Urothelium cell line (cell line): ENCODE measurements around the gene SEC63.
"Not testable (repeated sequence)": the region's sequence is repeated elsewhere in the genome, so short reads cannot be mapped to it uniquely, and the experiment has no call there.

Source experiments
- DNase-seq: peaks from one replicate; pipeline ENCODE4 v3.0.0; 2011; ENCODE audit warnings: low spot score, mixed read lengths
- FAIRE-seq: peaks from 2 replicates; lab custom pipeline; 2011; peaks lifted over from hg19 to GRCh38; lab: Jason Lieb, UNC

The SEC63 gene

GRCh38 chr6:107973594-107973993, 15.6 kb upstream of the SEC63 start:
- no peak for FAIRE-seq
- no peak for DNase-seq

DNA sequence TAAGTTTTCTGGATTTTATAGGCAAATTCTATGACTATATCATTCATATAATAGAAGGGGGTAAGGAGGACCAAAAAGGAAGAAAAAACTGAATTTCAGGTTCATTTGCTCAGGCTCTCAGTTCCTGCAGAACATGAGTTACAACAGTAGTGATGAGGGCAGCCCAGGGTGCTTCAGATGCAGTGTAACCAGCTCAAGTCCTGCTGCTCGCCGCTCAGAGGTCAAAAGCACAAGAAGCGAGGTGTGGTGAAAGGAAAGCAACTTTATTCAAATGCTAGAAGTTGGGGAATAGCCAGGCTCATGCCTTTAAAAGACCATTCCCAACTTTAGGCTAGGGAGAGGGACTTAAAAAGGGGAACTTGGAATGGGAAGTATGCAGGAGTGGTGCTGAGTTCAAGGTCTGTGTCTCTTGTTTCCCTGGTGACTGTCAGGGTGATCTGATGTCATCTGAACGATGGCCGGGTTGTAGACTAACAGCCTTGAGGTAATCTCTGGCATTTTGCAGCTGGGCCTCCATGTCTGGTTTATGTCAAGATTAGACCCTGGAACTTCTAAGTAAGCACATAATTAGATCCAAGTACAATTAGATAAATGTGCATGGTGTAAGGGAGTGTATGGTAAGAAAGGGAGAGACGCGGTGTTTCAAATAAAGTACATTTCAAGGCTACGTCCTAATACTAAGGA, 14.5 kb upstream of the SEC63 start:
- DNase-seq: no peak
- FAIRE-seq: no peak

DNA sequence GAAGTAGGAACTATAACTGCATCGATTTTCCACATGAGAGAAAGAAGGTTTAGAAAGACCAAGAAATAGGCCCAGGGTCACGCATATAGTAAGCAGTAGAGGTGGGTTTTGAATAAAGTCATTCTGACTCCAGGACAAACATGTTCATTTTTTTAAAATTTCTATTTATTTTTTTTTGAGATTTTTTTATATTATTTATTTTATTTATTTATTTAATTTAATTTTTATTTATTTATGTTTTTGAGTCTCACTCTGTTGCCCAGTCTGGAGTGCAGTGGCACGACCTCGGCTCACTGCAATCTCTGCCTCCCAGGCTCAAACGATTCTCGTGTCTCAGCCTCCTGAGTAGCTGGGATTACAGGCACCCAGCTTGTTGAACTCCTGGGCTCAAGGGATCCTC, 13.2 kb upstream of the SEC63 start:
- FAIRE-seq (no peak), DNase-seq (no peak)

GRCh38 chr6:107970255-107970654, 12.2 kb upstream of the SEC63 start:
- DNase-seq (no peak), FAIRE-seq (no peak)

GRCh38 chr6:107968081-107968480, 10.1 kb upstream of the SEC63 start:
- DNase-seq: no peak
- no peak for FAIRE-seq

DNA sequence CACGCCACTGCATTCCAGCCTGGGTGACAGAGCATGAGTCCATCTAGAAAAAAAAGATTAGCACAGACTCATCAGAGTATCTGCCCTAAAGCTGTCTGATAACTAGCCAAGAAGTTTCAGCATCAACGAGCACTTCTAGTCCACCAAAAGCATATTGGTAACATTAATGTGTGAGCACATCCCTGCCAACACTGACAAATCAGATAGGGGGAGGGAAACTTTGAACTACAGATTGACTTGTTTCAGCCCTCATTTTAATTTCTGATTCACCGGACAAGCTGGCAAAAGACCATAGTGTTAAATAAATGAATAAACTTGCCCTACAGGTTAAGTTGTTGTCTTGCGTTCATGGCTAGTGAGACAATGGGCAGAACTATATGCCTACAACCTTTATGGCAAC, 7.7 kb upstream of the SEC63 start:
- DNase-seq (no peak), FAIRE-seq (no peak)

DNA sequence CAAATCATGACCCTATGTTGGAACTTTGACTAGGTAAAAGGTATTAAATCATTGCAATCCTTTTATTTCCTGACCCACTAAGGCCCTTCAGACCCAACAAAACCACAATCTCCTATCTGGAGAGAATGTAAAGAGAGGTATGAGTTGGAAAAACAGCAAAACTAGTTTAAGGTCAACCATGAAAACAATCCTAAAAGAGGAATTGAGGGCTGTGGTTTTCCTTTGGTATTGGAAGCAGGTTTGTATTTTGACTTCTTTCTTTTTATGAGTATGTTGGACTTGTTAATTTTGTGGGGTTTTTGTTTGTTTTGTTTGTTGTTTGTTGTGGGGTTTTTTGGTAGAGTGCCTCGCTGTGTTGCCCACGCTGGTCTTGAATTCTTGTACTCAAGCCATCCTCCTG, 4.7 kb upstream of the SEC63 start:
- DNase-seq (no peak), FAIRE-seq (no peak)

- FAIRE-seq (no peak), DNase-seq (no peak)
These were observed 1.4 kb upstream of the SEC63 start for GRCh38 chr6:107959392-107959791.

- not testable (repeated sequence) for DNase-seq, FAIRE-seq
These were observed 818 bp upstream of the SEC63 start for GRCh38 chr6:107958689-107959362.

GRCh38 chr6:107957308-107957908, 600 bp downstream of the SEC63 start:
- FAIRE-seq: no peak

DNA sequence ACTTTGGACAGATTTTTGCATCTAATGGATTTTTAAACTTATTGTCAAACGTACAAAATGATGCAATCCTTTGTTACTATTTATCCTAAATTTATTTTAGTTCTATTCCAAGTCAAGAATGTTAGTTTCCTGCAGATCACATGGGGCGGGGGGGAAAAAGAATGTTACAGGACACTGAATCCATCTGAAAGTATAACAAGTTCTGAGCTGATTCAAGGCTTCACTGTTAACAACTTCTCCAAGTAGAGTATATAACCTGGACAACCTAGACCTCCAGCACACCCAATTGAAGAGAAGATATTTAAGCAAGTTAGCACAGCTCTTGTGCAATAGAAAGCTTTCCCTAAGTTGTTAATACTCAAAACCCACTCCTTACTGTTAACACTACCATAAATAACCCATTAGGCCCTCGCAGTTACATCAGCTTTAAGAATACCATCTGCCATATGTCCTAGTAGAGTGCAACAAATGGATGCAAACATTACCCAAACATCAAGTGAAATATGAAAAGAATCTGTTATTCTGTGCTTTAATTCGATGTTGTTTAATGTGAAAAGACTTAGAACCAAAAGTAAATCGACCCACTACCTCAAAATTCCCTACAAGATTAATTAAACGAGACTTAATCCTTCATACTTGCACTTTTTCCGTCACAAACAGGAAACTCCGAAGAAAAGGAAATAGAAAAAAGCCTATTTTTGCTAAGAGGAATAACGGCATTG, 1.3 kb downstream of the SEC63 start:
- FAIRE-seq (no peak), DNase-seq (no peak)

More at GRCh38 chr6:107957308-107957908, 600 bp downstream of the SEC63 start:
- peak; percentile 16 for DNase-seq

DNA sequence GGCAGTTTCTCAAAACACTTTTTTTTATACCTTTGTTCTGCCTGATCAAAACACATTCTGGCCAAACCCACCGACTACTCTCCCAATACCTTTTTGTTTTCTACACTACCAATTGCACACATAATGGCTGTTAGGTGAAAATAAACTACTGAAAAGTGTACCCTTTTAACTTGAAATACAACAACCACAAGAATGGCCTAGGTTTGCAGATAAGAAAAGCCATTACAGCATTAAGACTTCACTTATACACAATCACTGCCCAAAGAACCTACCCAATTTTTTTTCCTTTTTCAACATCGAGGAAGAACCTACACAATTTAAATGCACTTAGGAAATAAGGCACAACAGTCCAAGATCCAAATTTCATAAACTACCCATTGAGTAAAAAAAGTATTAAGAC, 1.8 kb downstream of the SEC63 start:
- DNase-seq: no peak
- no peak for FAIRE-seq

GRCh38 chr6:107953858-107954414, 4.1 kb downstream of the SEC63 start:
- not testable (repeated sequence) for FAIRE-seq, DNase-seq

GRCh38 chr6:107943626-107944439, 14.2 kb downstream of the SEC63 start:
- DNase-seq (no peak), FAIRE-seq (no peak)

DNA sequence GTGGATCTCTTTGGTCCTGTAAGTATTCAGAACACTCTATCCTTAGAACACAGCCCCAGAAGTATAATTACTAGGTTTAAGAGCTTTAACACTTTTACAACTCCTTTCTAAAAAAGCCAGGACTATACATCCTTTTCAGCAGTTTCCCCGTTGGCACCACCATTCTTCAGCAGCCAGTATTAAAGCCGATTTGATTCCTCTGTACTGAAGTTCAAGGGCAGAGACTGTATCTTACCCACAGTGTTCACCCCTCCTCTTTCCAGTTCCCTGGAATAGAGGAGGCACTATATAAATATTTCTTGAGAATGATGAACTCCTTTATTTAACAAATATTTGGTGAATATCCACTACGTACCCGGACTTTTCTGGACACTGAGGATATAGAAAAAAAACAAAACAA, 15.9 kb downstream of the SEC63 start:
- FAIRE-seq (no peak), DNase-seq (no peak)

- FAIRE-seq (no peak), DNase-seq (no peak)
These were observed 16.4 kb downstream of the SEC63 start for GRCh38 chr6:107941627-107942026.

- FAIRE-seq (no peak), DNase-seq (no peak)
These were observed 16.8 kb downstream of the SEC63 start for GRCh38 chr6:107941199-107941598.

DNA sequence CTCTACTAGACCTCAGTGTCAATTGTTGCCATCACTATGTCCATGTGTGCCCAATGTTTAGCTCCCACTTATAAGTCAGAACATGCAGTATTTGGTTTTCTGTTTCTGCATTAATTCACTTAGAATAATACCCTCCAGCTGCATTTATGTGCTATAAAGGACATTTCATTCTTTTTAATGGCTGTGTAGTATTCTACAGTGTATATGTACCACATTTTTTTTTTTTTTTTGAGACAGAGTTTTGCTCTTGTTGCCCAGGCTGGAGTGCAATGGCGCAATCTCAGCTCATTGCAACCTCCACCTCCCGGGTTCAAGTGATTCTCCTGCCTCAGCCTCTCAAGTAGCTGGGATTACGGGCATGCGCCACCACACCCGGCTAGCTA, 21.1 kb downstream of the SEC63 start:
- DNase-seq, FAIRE-seq: not testable (repeated sequence)

DNA sequence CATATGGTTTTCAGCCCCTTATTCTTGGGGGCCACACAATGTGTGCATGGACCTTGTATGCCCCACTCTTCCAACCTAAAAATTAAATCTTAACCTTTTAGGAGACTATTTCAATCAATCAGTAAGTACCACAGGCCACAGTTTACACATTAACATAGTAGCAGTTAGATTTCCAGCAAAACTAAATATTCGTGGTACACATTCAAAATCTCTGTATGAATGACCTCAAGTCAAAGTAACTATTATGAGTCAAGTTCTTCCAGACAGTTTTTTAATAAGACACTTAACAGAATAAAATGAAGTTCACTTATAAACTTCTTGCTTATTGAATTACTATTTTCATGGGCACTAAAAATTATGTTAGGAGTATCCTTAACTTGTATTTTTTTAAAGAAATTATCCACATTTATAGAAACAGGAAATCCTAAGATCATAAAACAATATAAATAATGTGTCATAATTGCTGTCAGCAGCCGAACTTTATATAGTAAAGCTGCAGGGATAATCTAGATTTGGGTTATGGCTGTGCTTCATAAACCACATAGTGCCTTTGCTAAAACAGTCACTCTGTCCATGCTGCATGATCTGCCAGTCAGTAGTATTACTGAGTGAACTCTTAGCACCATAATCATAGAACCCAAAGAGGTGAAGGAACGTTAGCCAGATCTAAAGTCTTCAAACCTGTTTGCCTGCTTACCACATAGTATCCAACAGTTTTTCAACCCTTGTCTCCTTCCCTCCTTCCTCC, 21.7 kb downstream of the SEC63 start:
- no peak for DNase-seq
- no peak for FAIRE-seq

DNA sequence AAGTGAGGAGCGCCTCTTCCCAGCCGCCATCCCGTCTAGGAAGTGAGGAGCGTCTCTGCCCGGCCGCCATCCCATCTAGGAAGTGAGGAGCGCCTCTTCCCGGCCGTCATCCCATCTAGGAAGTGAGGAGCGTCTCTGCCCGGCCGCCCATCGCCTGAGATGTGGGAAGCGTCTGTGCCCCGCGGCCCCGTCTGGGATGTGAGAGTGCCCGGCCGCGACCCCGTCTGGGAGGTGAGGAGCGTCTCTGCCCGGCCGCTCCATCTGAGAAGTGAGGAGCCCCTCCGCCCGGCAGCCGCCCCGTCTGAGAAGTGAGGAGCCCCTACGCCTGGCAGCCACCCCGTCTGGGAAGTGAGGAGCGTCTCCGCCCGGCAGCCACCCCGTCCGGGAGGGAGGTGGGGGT, 23.8 kb downstream of the SEC63 start:
- DNase-seq, FAIRE-seq: not testable (repeated sequence)
